Stimulated activated CD8-positive, alpha-beta memory T cell treated with anti-CD3 and anti-CD28 coated beads, Interleukin-15, amount 100 ng/mL, for 24 hours (primary cell): ENCODE results near the gene OIT3.

ENCODE experiments used
- DNase-seq: peaks from one replicate; pipeline ENCODE4 v3.0.0-alpha.2; 2020; ENCODE audit warnings: low read depth

OIT3 gene

GRCh38 chr10:72893136-72893798, at the start of gene OIT3:
Gene OIT3, plus strand, starts transcription at chr10:72893739. Its CDS starts 60 bp downstream, at chr10:72893799.
- no peak for DNase-seq

GRCh38 chr10:72846238-72846637, 47.3 kb upstream of the OIT3 start:
- no peak for DNase-seq

GRCh38 chr10:72847681-72848080, 45.9 kb upstream of the OIT3 start:
- no peak for DNase-seq

GRCh38 chr10:72850861-72851260, 42.7 kb upstream of the OIT3 start:
- DNase-seq, result no peak

GRCh38 chr10:72851509-72851908, 42.0 kb upstream of the OIT3 start:
- DNase-seq, result no peak

- DNase-seq, result no peak
Observed at GRCh38 chr10:72852508-72852907, 41.0 kb upstream of the OIT3 start.

GRCh38 chr10:72855129-72855528, 38.4 kb upstream of the OIT3 start:
- DNase-seq, result no peak

- DNase-seq, result no peak
Observed at GRCh38 chr10:72855790-72856189, 37.7 kb upstream of the OIT3 start.

GRCh38 chr10:72858067-72858466, 35.5 kb upstream of the OIT3 start:
- DNase-seq, result no peak

GRCh38 chr10:72862957-72863356, 30.6 kb upstream of the OIT3 start:
- no peak for DNase-seq

GRCh38 chr10:72875250-72876055, 18.1 kb upstream of the OIT3 start:
- DNase-seq, result no peak

GRCh38 chr10:72879245-72879644, 14.3 kb upstream of the OIT3 start:
- no peak for DNase-seq

GRCh38 chr10:72881291-72881690, 12.2 kb upstream of the OIT3 start:
- no peak for DNase-seq

- no peak for DNase-seq
Observed at GRCh38 chr10:72883861-72884260, 9.7 kb upstream of the OIT3 start.

GRCh38 chr10:72885953-72886352, 7.6 kb upstream of the OIT3 start:
- no peak for DNase-seq

GRCh38 chr10:72886621-72887020, 6.9 kb upstream of the OIT3 start:
- no peak for DNase-seq

- no peak for DNase-seq
Observed at GRCh38 chr10:72887043-72887442, 6.5 kb upstream of the OIT3 start.

GRCh38 chr10:72888151-72888638, 5.3 kb upstream of the OIT3 start:
- DNase-seq, result no peak

GRCh38 chr10:72889391-72889831, 4.1 kb upstream of the OIT3 start:
- no peak for DNase-seq

GRCh38 chr10:72890086-72890485, 3.5 kb upstream of the OIT3 start:
- no peak for DNase-seq

- DNase-seq, result no peak
Observed at GRCh38 chr10:72895236-72895850, 1.8 kb downstream of the OIT3 start.

- no peak for DNase-seq
Observed at GRCh38 chr10:72898616-72899015, 5.1 kb downstream of the OIT3 start.

- no peak for DNase-seq
Observed at GRCh38 chr10:72899545-72899944, 6.0 kb downstream of the OIT3 start.
